Kidney capillary endothelial cell (primary cell): ENCODE results near the gene DCDC2.
"Not testable (repeated sequence)": the region's sequence is repeated elsewhere in the genome, so short reads cannot be mapped to it uniquely, and the experiment has no call there.

Source experiments
- DNase-seq: peaks from one replicate; pipeline ENCODE4 v3.0.0-alpha.2; 2018; ENCODE audit warnings: low spot score

DCDC2 gene

GRCh38 chr6:24258214-24258613 lies 99.6 kb downstream of the DCDC2 start:
- DNase-seq = not testable (repeated sequence)

- DNase-seq = no peak
Measured at GRCh38 chr6:24257282-24257681, 100.6 kb downstream of the DCDC2 start.

- DNase-seq = no peak
Measured at GRCh38 chr6:24255676-24256075, 102.2 kb downstream of the DCDC2 start.

GRCh38 chr6:24253360-24253759 lies 104.5 kb downstream of the DCDC2 start:
- DNase-seq = no peak

GRCh38 chr6:24252280-24252679 lies 105.6 kb downstream of the DCDC2 start:
- no peak for DNase-seq

GRCh38 chr6:24251339-24251738 lies 106.5 kb downstream of the DCDC2 start:
- no peak for DNase-seq

GRCh38 chr6:24249926-24250325 lies 107.9 kb downstream of the DCDC2 start:
- DNase-seq = no peak

GRCh38 chr6:24245275-24245674 lies 112.6 kb downstream of the DCDC2 start:
- DNase-seq = no peak

DNA sequence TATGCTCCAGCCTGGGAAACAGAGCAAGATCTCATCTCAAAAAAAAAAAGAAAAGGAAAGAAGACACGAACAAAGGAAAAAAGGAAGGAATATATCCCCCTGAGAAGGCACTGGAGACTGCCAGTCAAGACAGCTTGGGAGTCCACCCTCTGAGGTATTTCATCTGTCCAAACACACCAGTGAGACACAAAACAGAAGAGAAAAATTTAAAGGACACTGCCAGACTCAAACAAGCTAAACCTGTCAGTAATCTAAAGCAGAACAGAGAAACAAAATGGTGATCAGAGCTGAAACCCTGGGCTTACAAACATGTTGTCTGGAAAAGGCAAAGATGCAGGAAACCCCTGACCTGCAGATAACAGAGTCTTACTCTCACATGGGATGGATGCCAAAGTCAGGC lies 114.9 kb downstream of the DCDC2 start:
- no peak for DNase-seq

DNA sequence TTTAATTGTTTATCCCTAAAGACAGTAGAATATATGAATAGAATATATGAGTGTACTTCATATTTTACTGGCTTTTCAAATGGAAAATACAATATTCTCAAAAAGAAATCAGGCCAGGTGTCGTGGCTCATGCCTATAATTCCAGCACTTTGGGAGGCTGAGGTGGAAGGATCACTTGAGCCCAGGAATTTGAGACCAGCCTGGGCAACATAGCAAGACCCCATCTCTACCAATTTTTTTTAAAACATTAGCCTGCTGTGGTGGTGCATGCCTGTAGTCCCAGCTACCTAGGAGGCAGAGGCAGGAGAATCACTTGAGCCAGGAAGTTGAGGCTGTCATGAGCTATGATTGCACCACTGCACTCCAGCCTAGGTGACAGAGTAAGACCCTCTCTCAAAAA lies 116.1 kb downstream of the DCDC2 start:
- DNase-seq = not testable (repeated sequence)

DNA sequence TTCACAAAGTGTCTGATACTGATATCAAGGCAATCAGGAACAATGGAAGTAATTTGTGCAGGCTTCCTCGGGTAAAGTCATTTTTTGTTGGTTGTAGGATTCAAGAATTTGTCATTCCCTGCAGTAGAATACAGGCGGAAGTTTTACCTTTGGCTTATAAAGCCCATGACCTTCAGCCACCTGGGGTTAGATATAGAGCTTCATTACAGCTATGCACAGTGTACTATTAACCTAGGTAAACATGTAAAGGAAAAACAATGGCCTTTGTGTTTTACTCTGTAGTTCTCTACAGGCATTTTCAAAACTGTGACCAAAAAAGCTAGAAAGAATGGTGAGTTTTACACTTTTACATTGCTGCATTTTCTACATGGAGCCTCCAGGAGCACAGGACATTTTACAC lies 116.9 kb downstream of the DCDC2 start:
- no peak for DNase-seq

DNA sequence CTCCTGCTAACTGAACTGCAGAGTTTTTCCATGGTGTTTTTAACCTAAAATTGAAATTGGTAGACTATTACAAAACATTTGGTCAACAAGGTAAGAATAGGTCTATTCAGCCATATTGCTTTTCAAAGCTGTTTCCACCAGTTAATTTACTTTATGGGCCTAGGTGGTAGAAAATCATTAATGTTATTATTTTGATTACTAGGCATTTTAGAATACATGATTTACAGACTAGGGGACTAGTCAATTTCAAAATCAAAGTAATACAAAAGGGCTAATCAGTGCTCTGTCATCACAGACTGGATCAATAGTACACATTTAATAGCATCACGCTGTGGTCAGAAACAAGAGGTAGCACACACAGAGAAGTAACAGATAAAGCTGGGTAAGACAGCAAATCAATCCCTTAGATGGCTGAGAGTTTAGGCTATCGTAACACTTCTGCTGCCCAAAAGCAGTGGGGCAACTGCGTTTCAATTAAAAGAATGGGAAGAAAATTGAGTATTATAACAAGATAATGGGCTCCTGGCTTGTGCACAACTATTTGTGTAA lies 117.4 kb downstream of the DCDC2 start:
- no peak for DNase-seq

DNA sequence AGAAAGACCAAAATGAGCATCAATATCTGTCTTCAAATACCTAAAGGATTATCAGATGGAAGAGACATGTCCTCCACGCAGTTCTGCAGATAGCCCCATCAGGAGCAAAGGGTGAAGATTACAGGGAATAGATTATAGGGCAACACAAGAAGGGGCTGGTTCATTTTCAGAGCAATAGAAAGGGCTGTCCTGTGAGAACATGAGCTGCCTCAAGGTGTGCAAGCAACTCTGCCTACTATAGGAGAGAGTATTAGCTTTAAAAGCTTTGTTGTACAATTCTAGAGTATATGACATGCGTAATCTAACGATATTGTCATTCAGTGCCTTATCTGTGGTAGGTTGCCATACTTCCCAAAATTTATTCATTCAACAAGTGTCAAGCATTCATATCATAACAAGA lies 119.2 kb downstream of the DCDC2 start:
- DNase-seq = no peak

- DNase-seq = not testable (repeated sequence)
Measured at GRCh38 chr6:24236779-24237178, 121.1 kb downstream of the DCDC2 start.

- DNase-seq = no peak
Measured at GRCh38 chr6:24233813-24234442, 123.9 kb downstream of the DCDC2 start.

DNA sequence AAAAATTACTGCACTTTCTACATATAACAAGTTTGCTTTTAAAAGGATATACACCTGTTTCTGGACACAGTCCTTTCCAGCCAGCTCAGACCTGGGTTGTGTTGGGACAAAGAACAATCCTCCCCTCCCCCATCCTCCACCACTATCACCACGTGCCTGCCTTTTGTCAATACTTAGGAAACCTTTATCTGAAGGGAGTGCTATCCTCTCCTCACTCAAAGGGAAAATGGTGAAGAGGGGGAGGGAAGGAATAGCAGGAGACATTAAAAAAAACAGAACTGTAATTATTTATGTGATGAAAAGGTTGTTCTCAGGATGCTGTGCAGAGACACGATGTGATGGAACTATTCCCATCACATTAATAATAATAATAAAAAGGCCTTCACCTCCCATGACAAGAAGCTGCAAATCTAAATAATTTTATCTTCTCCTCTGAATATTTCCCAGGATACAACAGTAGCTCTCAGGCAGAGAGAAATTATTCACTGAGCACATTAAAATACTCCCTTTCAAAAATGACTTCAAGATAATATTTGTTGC lies 126.4 kb downstream of the DCDC2 start:
- DNase-seq = no peak

GRCh38 chr6:24229696-24230405 lies 128.0 kb downstream of the DCDC2 start:
- DNase-seq = no peak

DNA sequence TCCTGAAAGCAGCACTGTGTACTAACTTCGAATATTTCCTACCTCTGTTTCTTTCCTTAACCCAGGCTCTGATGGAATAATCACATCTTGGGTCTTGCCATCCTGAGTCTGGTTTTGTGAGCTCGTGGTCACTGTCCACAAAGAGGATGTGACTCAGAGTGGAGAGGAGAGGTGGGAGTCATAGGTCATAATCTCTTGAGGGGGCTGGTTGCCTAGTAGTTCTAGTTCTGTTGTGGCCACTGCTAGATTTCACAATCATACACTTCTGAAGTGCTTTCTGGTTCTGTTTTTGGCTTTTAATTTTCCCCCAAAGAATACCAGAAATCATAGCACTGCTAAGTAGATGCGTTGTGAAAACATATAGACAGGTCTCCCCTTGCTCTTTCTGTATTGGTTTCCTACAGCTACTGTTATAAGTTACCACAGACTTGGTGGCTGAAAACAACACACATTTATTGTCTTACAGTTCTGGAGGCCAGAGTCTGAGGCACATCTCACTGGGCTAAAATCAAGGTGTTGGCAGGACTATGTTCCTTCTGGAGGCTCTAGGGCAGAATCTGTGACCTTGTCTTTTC lies 129.1 kb downstream of the DCDC2 start:
- no peak for DNase-seq

DNA sequence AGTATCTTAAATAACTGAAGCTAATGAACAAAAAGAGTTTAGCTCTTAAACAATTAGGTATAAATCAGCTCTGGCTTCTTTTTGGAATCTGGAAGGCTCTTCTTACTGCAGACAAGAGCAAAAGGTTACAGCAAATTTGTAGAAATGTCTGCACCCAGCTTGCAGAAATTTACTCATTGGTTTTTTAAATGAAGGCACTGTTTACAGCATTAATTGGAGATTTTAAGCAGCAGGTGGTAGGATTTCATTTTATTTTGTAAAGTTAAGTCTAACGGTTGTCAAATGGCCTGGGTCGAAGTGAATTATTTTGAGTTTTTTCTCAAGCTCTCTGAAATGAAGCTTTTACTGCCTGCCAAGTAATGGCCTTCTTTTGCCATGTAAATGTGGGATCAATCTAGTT lies 129.7 kb downstream of the DCDC2 start:
- DNase-seq = no peak

- no peak for DNase-seq
Measured at GRCh38 chr6:24227556-24227955, 130.3 kb downstream of the DCDC2 start.

GRCh38 chr6:24226541-24226940 lies 131.3 kb downstream of the DCDC2 start:
- DNase-seq = no peak

GRCh38 chr6:24225838-24226237 lies 132.0 kb downstream of the DCDC2 start:
- no peak for DNase-seq
